ENCODE results near the gene TMEM181. TPM values are rescaled to one million over a fixed set of nuclear protein-coding genes. Genes with fewer than 3 reads are reported as not detected.

The TMEM181 gene
- total RNA-seq (2021; ENCODE audit: unreplicated experiment), result 38.0 TPM
- 24.5 TPM for polyA plus RNA-seq (2012; ENCODE audit: insufficient read length)
- Bru-seq, nascent RNA, result percentile 85 among the genes with signal in this experiment
- percentile 95 among the genes with signal in this experiment for BruChase-seq, experiment 1, labeled RNA remaining after a 2-hour chase
- percentile 97 among the genes with signal in this experiment for BruChase-seq, experiment 2, labeled RNA remaining after a 6-hour chase
- long read RNA-seq, full-length matches to known transcripts, result 1 of 117 reads
- long read RNA-seq, partial matches to known transcripts, result 24 of 117 reads
- long read RNA-seq, other reads (novel, unspliced or antisense), result 92 of 117 reads

- peak within 1 kb of the TSS; percentile 94 for H3K27ac ChIP-seq (ENCODE audit: low read length)
- H3K27me3 ChIP-seq (ENCODE audit: control insufficient read depth, insufficient read depth, low read length), result no peaks in the 10 kb centered on the region
- peaks cover 23% of the 10 kb centered on the region for H3K4me1 ChIP-seq (ENCODE audit: control insufficient read depth, insufficient read depth, low read length)
- no TSS peak for BruUV-seq (replicated peaks)
- ChIA-PET POLR2A (interaction anchor here (0.6 kb wide), 2 partner anchors 9 to 345 kb away, joined by 4 to 22 read pairs; no protein-coding TSS in a partner anchor), CTCF (interaction anchor here (0.7 kb wide), 1 partner anchor 585 kb away, joined by 3 read pairs; no protein-coding TSS in a partner anchor)
- peaks cover 2% of the 10 kb centered on the region; the same call in 1 of the 2 replicates for H3K36me3 ChIP-seq (ENCODE audit: control insufficient read depth, insufficient read depth, low read length)
- in situ Hi-C loops (cut with HindIII; ENCODE audit: low pct_unique_long_range_greater_than_20kb, low sequenced_read_pairs), result no loop called here
- ATAC-seq (peak; percentile 91), DNase-seq (ENCODE audit: low read depth, low spot score) (peak; percentile 25)
- no peaks in the 10 kb centered on the region for H3K9me3 ChIP-seq (ENCODE audit: control insufficient read depth, insufficient read depth, low read depth, low read length)
- intact Hi-C loops (cut with micrococcal nuclease; ENCODE audit: unreplicated experiment), result no loop called here
- TF ChIP-seq POLR2AphosphoS5 (IDR thresholded peaks at IDR 0.05; ENCODE audit: low read depth, low read length) (peak; percentile 76), CTCF (IDR thresholded peaks at IDR 0.05) (no peak)
- peak within 1 kb of the TSS; percentile 72 to 86 for H3K4me3 ChIP-seq (ENCODE audit: low read depth in 2 of 2, low read length in 2 of 2)
Measured at GRCh38 chr6:158559895-158560835, at the start of gene TMEM181. TMEM181 (plus strand) TSS chr6:158560091; CDS start chr6:158560225, 134 bp downstream.

- DNase-seq (ENCODE audit: low read depth, low spot score) (no peak), ATAC-seq (no peak)
- no peak for TF ChIP-seq CTCF (IDR thresholded peaks at IDR 0.05)
- TF ChIP-seq POLR2AphosphoS5 (IDR thresholded peaks at IDR 0.05; ENCODE audit: low read depth, low read length), result no peak
- TF ChIP-seq REST (IDR thresholded peaks at IDR 0.05; ENCODE audit: insufficient read depth in 1 of 2, low read depth in 2 of 2, low read length in 1 of 2), result no peak
- intact Hi-C loops (cut with micrococcal nuclease; ENCODE audit: unreplicated experiment) (no loop called here), in situ Hi-C loops (cut with HindIII; ENCODE audit: low pct_unique_long_range_greater_than_20kb, low sequenced_read_pairs) (no loop called here)
- Histone ChIP-seq H3K9me3 (ENCODE audit: control insufficient read depth, insufficient read depth, low read depth, low read length) (no peaks in the 10 kb centered on the region), H3K4me3 (ENCODE audit: low read depth in 2 of 2, low read length in 2 of 2) (no peak overlapping the region), H3K27me3 (ENCODE audit: control insufficient read depth, insufficient read depth, low read length) (no peaks in the 10 kb centered on the region), H3K36me3 (ENCODE audit: control insufficient read depth, insufficient read depth, low read length) (no peaks in the 10 kb centered on the region; the same call in 1 of the 2 replicates), H3K27ac (ENCODE audit: low read length) (no peak overlapping the region), H3K4me1 (ENCODE audit: control insufficient read depth, insufficient read depth, low read length) (peaks cover 3% of the 10 kb centered on the region)
- no TSS peak for BruUV-seq (replicated peaks)
- ChIA-PET POLR2A (interaction anchor here (0.6 kb wide), 1 partner anchor 247 kb away, joined by 3 read pairs; no protein-coding TSS in a partner anchor), CTCF (no interaction called here)
Measured at GRCh38 chr6:158512809-158513208, 47.1 kb upstream of the TMEM181 start.

All from Panc1 (cell line).